HCT116 (cell line): Measurements from ENCODE around the gene ARHGAP1. TPM values are rescaled to one million over a fixed set of nuclear protein-coding genes. Genes with fewer than 3 reads are reported as not detected.

Experiments
- ATAC-seq: fragments of 200-7000 bp; cut with Tn5 transposase; 2 replicates; pipeline ENCODE4 v1.9.1; 2020; ENCODE audit warnings: mild to moderate bottlenecking, moderate library complexity
- BruUV-seq: library from RNA; stranded (reverse); fragments of 400-500 nt; replicated peaks from 2 replicates; lab custom pipeline; 2021; lab: Mats Ljungman, UMichigan
- CTCF ChIA-PET: fragments of 300-600 bp; sonication (Branson Sonifier 250); formaldehyde crosslinking; loops from one replicate; lab custom pipeline; 2021; ENCODE audit warnings: antibody characterized with exemption; lab: Charles Lee
- POLR2A ChIA-PET: fragments of 300-600, 350-600 bp; sonication (Branson Sonifier 250); formaldehyde crosslinking; loops from one replicate; lab custom pipeline; 2021; ENCODE audit warnings: antibody characterized with exemption; lab: Charles Lee
- RAD21 ChIA-PET, 2 experiments: fragments of 300-600 bp; sonication (Branson Sonifier 250); formaldehyde crosslinking; loops; one replicate each; lab custom pipeline; 2023; ENCODE audit warnings: low total read pairs in 2 of 2; ENCODE audit not compliant: uncharacterized antibody in 2 of 2, unreplicated experiment in 2 of 2, low non-redundant PET in 1 of 2; lab: Charles Lee
- DNase-seq: peaks from one replicate; pipeline ENCODE4 v3.0.0-alpha.2; 2010; ENCODE audit warnings: low read depth, low spot score
- H2AFZ ChIP-seq: fragments of 200-600 bp; shearing (Covaris generic), sonication (generic); 2 replicates; pipeline ENCODE4 v1.6.1; 2017; ENCODE audit warnings: low read depth, mixed run types, mixed read lengths, antibody characterized with exemption, low read length; ENCODE audit not compliant: poor library complexity, severe bottlenecking
- H3K27ac ChIP-seq: 2 replicates; pipeline ENCODE4 v1.5.1; 2012; ENCODE audit warnings: low read depth, low read length
- H3K27me3 ChIP-seq: fragments of 200-600 bp; sonication (generic); 2 replicates; pipeline ENCODE4 v1.6.1; 2016; ENCODE audit warnings: mixed run types, low read length, mixed read lengths; ENCODE audit not compliant: insufficient read depth
- H3K36me3 ChIP-seq, 2 experiments: fragments of 200-500 bp in 1 of 2; fragments of 200-600 bp in 1 of 2; sonication (Bioruptor generic) in 1 of 2; sonication (generic) in 1 of 2; 2 replicates each; pipeline versions ENCODE4 v1.5.1 to v1.6.1; 2014 to 2016; ENCODE audit warnings: low read length in 2 of 2, inconsistent platforms in 1 of 2, mixed read lengths in 1 of 2, mixed run types in 1 of 2; ENCODE audit not compliant: insufficient read depth in 2 of 2, control insufficient read depth in 1 of 2
- H3K4me1 ChIP-seq, 2 experiments: fragments of 200-600 bp in 1 of 2; sonication (generic) in 1 of 2; 2 replicates each; pipeline versions ENCODE4 v1.5.1 to v1.6.1; 2012 to 2017; ENCODE audit warnings: low read length in 2 of 2, inconsistent platforms in 1 of 2, mild to moderate bottlenecking in 1 of 2, mixed read lengths in 1 of 2, mixed run types in 1 of 2, moderate library complexity in 1 of 2; ENCODE audit not compliant: insufficient read depth in 2 of 2, control insufficient read depth in 1 of 2
- H3K4me2 ChIP-seq: fragments of 200-600 bp; sonication (generic); 2 replicates; pipeline ENCODE4 v1.6.1; 2017; ENCODE audit warnings: mixed run types, low read length, mixed read lengths
- H3K4me3 ChIP-seq, 2 experiments: fragments of 200-600 bp in 1 of 2; sonication (generic) in 1 of 2; replicated peaks in 1 of 2; 2 replicates each; pipeline ENCODE4 v1.5.1; 2011 to 2016; ENCODE audit warnings: low read length in 2 of 2, control low read depth in 1 of 2, low read depth in 1 of 2, mild to moderate bottlenecking in 1 of 2, mixed read lengths in 1 of 2, mixed run types in 1 of 2
- H3K79me2 ChIP-seq: fragments of 200-600 bp; sonication (generic); 2 replicates; pipeline ENCODE4 v1.6.1; 2017; ENCODE audit warnings: mild to moderate bottlenecking, mixed run types, low read length, moderate library complexity, mixed read lengths; ENCODE audit not compliant: insufficient read depth
- H3K9ac ChIP-seq: fragments of 200-600 bp; sonication (generic); 2 replicates; pipeline ENCODE4 v1.6.1; 2016; ENCODE audit warnings: low read length, mixed read lengths
- H3K9me2 ChIP-seq: fragments of 200-600 bp; sonication (generic), shearing (Covaris generic); 2 replicates; pipeline ENCODE4 v1.6.1; 2017; ENCODE audit warnings: mixed run types, mild to moderate bottlenecking, moderate library complexity; ENCODE audit not compliant: insufficient read depth
- H3K9me3 ChIP-seq, 2 experiments: fragments of 200-500 bp in 1 of 2; fragments of 200-600 bp in 1 of 2; sonication (Bioruptor generic) in 1 of 2; sonication (generic) in 1 of 2; 2 replicates each; pipeline ENCODE4 v1.6.1; 2014 to 2017; ENCODE audit warnings: low read length in 2 of 2, mixed read lengths in 2 of 2, inconsistent platforms in 1 of 2, low read depth in 1 of 2, mild to moderate bottlenecking in 1 of 2, mixed run types in 1 of 2, moderate library complexity in 1 of 2; ENCODE audit not compliant: control insufficient read depth in 1 of 2, insufficient read depth in 1 of 2
- H4K20me1 ChIP-seq: fragments of 200-600 bp; sonication (generic), shearing (Covaris generic); 2 replicates; pipeline ENCODE4 v1.6.1; 2017; ENCODE audit warnings: mixed run types, mild to moderate bottlenecking, moderate library complexity; ENCODE audit not compliant: insufficient read depth
- CTCF ChIP-seq, 3 experiments: fragments of 200-600 bp in 1 of 3; sonication (generic) in 1 of 3; IDR thresholded peaks in 2 of 3; conservative IDR thresholded peaks in 1 of 3; 2 replicates each; pipeline ENCODE4 v1.5.1; 2012 to 2017; ENCODE audit warnings: low read depth in 2 of 3, low read length in 2 of 3, antibody characterized with exemption in 1 of 3, borderline replicate concordance in 1 of 3, control low read depth in 1 of 3, mild to moderate bottlenecking in 1 of 3, mixed read lengths in 1 of 3, mixed run types in 1 of 3, moderate library complexity in 1 of 3; ENCODE audit not compliant: insufficient read depth in 1 of 3
- EZH2phosphoT487 ChIP-seq: fragments of 200-600 bp; IDR thresholded peaks from 2 replicates; pipeline ENCODE4 v1.6.1; 2018; ENCODE audit warnings: antibody characterized with exemption, borderline replicate concordance
- FOSL1 ChIP-seq: IDR thresholded peaks from 2 replicates; pipeline ENCODE4 v1.6.1; 2012; ENCODE audit warnings: low read depth
- JUND ChIP-seq: IDR thresholded peaks from 2 replicates; pipeline ENCODE4 v1.6.1; 2012
- RAD21 ChIP-seq: IDR thresholded peaks from 2 replicates; pipeline ENCODE4 v1.6.1; 2012; ENCODE audit warnings: low read depth, mild to moderate bottlenecking
- SIN3A ChIP-seq: IDR thresholded peaks from 2 replicates; pipeline ENCODE4 v1.6.1; 2012; ENCODE audit warnings: low read depth
- SP1 ChIP-seq: IDR thresholded peaks from 2 replicates; pipeline ENCODE4 v1.6.1; 2012; ENCODE audit warnings: low read depth
- intact Hi-C: fragments of 100-400 bp; cut with micrococcal nuclease; formaldehyde crosslinking; loops from 2 replicates; pipeline ENCODE4 v1.10.0; 2022
- total RNA-seq: library from RNA; stranded (reverse); gene quantifications from one replicate; pipeline ENCODE4 v1.2.1, GENCODE V29; 2021; ENCODE audit not compliant: unreplicated experiment

ARHGAP1 gene
- total RNA-seq, 1 experiment from 2014 or later, result 36.9 TPM

GRCh38 chr11:46639197-46639839 is 61.1 kb downstream of the ARHGAP1 start:
- Histone ChIP-seq H3K36me3 (no peaks in the 10 kb centered on the region), H3K79me2 (no peaks in the 10 kb centered on the region), H4K20me1 (no peaks in the 10 kb centered on the region), H3K4me2 (no peak overlapping the region)
- BruUV-seq, result no TSS peak
- TF ChIP-seq FOSL1 (no peak), CTCF (IDR thresholded peaks at IDR 0.05 in 2 of 3, conservative IDR thresholded peaks at IDR 0.05 in 1 of 3; ENCODE audit: borderline replicate concordance in 1 of 3, insufficient read depth in 1 of 3, low read depth in 2 of 3, low read length in 2 of 3) (no peak), SIN3A (no peak), JUND (no peak), EZH2phosphoT487 (no peak)
- TF ChIP-seq, all 23 proteins: peak for 0
- no peaks in the 10 kb centered on the region for H3K9me3 ChIP-seq
- ATAC-seq, result no peak
- POLR2A ChIA-PET, result no interaction called here
- CTCF ChIA-PET, result interaction anchor here (0.7 kb wide), 1 partner anchor 9 kb away, joined by 3 read pairs; no protein-coding TSS in a partner anchor
- RAD21 ChIA-PET, result no interaction called here
- no peak overlapping the region for H3K4me3 ChIP-seq
- no peak overlapping the region for H3K9ac ChIP-seq
- no peaks in the 10 kb centered on the region for H3K27me3 ChIP-seq
- DNase-seq, result no peak
- H3K27ac ChIP-seq, result no peak overlapping the region
- H3K9me2 ChIP-seq, result no peaks in the 10 kb centered on the region
- H3K4me1 ChIP-seq, result peaks cover 0 to 7% of the 10 kb centered on the region in 2 experiments; a peak in 3 of 4 replicates
- H2AFZ ChIP-seq, result no peak overlapping the region
- intact Hi-C loops, result no loop called here

- Histone ChIP-seq H3K4me3 (no peak overlapping the region), H3K9me3 (no peaks in the 10 kb centered on the region), H3K4me2 (no peak overlapping the region), H4K20me1 (no peaks in the 10 kb centered on the region), H2AFZ (no peak overlapping the region), H3K27me3 (no peaks in the 10 kb centered on the region), H3K79me2 (no peaks in the 10 kb centered on the region), H3K4me1 (peaks cover 6 to 8% of the 10 kb centered on the region in 2 experiments; a peak in 3 of 4 replicates), H3K36me3 (no peaks in the 10 kb centered on the region), H3K27ac (no peak overlapping the region), H3K9me2 (no peaks in the 10 kb centered on the region), H3K9ac (no peak overlapping the region)
- RAD21 ChIA-PET, result no interaction called here
- DNase-seq, result no peak
- BruUV-seq, result no TSS peak
- no peak for ATAC-seq
- intact Hi-C loops, result no loop called here
- POLR2A ChIA-PET, result no interaction called here
- CTCF ChIA-PET, result no interaction called here
- TF ChIP-seq RAD21 (no peak), SP1 (no peak)
Observed at GRCh38 chr11:46637546-46637945, 62.9 kb downstream of the ARHGAP1 start.
